Prostate gland (tissue), 2 donors: ENCODE data around the gene MAML2.

Source experiments
- POLR2A ChIP-seq: fragments of 450-650 bp; IDR thresholded peaks from one replicate; pipeline ENCODE4 v1.6.1; 2016; ENCODE audit warnings: antibody characterized with exemption, mild to moderate bottlenecking
- TF ChIP-seq, protein P1 (sequence below), 4 experiments: fragments of 200-600 bp in 2 of 4; fragments of 450-650 bp in 2 of 4; sonication (generic) in 2 of 4; IDR thresholded peaks; 1 replicate in 3 of 4; 2 replicates in 1 of 4; pipeline ENCODE4 v1.5.1; 2016 to 2019; ENCODE audit warnings: antibody characterized with exemption in 4 of 4, mild to moderate bottlenecking in 2 of 4, moderate library complexity in 2 of 4

DNA sequence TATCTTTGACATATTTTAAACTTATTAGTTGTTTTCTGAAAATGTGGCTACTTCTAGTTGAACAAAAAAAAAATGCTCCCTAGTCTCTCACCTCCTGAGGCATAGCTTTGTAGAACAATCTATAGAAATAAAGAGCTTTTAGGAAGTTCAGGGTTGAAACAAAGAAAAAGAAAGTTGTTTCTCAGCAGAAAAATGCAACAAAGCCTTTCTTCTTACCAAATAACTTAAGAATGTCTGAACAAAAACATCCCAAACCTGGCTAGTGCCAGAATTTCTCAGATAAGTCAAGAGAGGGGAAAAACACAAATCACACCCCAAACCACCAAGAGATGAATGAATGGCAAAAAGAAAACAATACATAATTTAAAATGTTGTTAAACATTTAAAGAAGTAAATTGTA is 114.1 kb downstream of the MAML2 start:
- TF ChIP-seq, protein P1, sequence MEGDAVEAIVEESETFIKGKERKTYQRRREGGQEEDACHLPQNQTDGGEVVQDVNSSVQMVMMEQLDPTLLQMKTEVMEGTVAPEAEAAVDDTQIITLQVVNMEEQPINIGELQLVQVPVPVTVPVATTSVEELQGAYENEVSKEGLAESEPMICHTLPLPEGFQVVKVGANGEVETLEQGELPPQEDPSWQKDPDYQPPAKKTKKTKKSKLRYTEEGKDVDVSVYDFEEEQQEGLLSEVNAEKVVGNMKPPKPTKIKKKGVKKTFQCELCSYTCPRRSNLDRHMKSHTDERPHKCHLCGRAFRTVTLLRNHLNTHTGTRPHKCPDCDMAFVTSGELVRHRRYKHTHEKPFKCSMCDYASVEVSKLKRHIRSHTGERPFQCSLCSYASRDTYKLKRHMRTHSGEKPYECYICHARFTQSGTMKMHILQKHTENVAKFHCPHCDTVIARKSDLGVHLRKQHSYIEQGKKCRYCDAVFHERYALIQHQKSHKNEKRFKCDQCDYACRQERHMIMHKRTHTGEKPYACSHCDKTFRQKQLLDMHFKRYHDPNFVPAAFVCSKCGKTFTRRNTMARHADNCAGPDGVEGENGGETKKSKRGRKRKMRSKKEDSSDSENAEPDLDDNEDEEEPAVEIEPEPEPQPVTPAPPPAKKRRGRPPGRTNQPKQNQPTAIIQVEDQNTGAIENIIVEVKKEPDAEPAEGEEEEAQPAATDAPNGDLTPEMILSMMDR (IDR thresholded peaks at IDR 0.05) = no peak
- TF ChIP-seq POLR2A = no peak
